Activated gamma-delta T cell (primary cell): ENCODE data around the gene FRK.
"Not testable (repeated sequence)": the region's sequence is repeated elsewhere in the genome, so short reads cannot be mapped to it uniquely, and the experiment has no call there.

Experiments
- DNase-seq: peaks from one replicate; lab custom pipeline; 2025; lab: John Stamatoyannopoulos, UW

Gene FRK

GRCh38 chr6:116008470-116009243 lies 52.0 kb downstream of the FRK start:
- no peak for DNase-seq

- no peak for DNase-seq
These were observed 55.6 kb downstream of the FRK start for GRCh38 chr6:116004841-116005815.

- no peak for DNase-seq
These were observed 57.0 kb downstream of the FRK start for GRCh38 chr6:116003668-116004067.

DNA sequence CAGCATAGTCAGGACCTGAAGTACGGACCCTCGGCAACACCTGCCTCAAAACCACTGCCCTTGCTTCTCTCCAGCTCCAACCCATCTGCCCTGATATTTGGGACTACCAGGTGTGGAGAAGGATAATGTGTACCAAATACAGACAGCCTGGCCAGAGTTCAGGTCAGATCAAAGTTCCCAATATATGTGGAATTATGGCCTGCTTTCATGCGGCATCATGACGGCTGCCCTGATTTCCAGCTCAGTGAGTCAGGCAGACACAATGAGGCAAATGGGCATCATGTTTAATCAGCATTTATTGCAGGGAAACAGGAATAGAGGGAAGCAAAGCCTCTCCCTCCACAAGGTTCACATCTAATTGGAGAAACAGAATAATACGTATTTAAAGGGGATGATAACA lies 57.9 kb downstream of the FRK start:
- DNase-seq: no peak

GRCh38 chr6:115999235-115999634 lies 61.5 kb downstream of the FRK start:
- DNase-seq: no peak

- DNase-seq: no peak
These were observed 62.6 kb downstream of the FRK start for GRCh38 chr6:115997990-115998585.

DNA sequence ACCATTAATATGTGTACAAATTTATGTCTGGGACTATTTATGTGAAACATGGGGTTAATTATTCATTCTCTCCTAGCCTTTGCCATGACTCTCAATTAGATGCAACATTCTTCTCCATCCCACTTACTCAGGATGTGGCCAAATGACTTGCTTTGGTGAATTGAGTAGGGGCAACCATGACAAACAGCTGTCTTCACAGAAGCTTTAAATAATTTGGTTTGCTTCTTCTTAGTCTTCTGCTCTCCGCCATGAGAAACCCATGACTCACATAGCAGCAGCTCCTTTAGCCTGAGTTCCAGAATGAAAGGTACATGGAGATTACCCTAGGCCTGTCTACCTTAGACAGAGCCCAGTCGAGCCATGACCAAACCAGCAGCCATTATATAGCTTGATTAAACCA lies 74.7 kb downstream of the FRK start:
- no peak for DNase-seq

DNA sequence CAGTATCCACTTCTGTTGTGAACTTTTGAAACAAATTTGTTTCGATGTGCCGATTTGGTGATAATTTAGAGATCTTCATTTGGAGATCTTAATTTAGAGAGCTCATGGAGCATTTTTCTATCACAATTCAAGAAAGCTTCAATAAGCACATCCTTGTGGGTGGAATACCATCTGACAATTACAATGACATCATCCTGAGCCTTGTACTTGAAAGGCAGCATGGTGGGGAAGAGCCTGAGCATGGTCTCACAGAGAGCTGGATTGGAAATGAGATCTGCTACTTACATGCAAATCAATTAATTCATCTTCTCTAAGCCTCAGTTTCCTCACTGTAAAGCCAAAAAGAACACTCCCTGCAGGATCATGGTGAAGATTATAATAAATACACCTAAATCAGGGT lies 75.9 kb downstream of the FRK start:
- DNase-seq: no peak

GRCh38 chr6:115983998-115984397 lies 76.7 kb downstream of the FRK start:
- no peak for DNase-seq

DNA sequence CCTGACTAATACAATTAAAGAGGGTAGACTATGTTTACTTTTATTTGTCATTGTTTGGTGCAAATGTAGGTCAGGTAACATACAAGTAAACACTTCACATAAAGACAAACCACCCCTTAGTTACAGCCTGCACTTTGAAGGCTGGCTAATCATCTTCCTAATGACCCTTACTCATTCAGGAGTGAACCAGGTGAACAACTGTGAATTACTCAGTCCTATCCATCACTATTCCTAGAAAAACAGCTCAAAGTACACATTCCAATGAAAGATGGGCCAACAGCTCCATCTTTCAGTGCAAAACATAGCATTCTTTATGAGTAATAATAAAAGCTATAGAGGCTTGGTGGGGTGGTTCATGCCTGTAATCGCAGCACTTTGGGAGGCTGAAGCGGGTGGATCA lies 78.2 kb downstream of the FRK start:
- no peak for DNase-seq

- no peak for DNase-seq
These were observed 83.5 kb downstream of the FRK start for GRCh38 chr6:115977220-115977619.

- DNase-seq: no peak
These were observed 84.3 kb downstream of the FRK start for GRCh38 chr6:115976321-115976870.

GRCh38 chr6:115972679-115973078 lies 88.0 kb downstream of the FRK start:
- no peak for DNase-seq

GRCh38 chr6:115971785-115972184 lies 88.9 kb downstream of the FRK start:
- DNase-seq: no peak

GRCh38 chr6:115969930-115970273 lies 90.8 kb downstream of the FRK start:
- no peak for DNase-seq

DNA sequence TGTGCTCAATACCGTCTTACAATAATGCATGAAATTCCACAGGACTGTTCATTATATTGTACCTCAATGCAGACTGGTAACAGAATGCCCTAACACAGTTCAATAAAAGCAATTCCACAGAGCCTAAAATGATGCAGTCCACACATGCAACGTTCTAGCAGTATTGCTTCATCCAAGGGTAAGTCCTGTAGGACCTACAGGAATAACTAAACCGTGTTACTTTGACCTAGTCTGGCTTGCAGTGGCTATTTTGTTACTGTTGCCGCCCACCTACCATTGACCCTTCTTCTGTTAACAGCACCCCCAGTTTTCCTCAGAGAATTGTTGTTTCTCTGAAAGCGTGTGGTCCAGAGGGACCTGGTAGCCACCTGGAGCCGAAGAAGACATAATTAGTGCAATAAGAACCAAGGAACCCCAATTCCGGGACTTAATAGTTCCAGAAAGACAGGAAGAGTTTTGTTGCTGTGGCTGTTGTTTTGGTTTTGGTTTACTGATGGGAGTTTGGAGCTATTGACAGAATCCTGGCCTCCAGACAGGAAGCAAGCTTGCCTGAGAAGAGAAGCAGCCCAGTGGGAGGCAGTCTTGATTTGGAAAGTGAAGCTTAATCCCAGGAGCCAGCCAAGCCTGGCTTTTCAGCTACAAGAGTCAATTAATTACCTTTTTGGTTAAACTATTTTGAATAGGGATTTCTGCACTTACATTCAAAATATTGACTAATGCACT lies 91.3 kb downstream of the FRK start:
- no peak for DNase-seq

GRCh38 chr6:115960286-115960685 lies 100.4 kb downstream of the FRK start:
- not testable (repeated sequence) for DNase-seq

GRCh38 chr6:115958958-115959357 lies 101.7 kb downstream of the FRK start:
- DNase-seq: no peak

DNA sequence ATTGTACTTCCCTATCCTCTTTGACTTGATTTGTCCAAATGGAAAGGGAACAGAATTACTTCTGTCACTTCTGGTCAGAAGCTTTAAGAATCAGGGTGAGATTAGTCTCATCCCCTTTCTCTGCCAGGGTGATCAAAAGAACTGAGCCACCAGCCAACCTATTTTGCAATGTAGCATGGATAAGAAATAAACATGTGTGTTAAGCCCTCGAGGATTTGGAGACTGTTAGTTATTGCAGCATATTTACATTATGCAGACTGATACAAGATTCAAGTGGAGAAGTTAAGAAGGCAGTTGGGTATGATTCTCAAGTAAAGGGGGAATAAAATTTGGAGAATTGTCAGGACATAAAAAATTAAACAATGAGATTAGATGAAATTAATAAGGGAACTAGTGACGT lies 106.0 kb downstream of the FRK start:
- DNase-seq: no peak

DNA sequence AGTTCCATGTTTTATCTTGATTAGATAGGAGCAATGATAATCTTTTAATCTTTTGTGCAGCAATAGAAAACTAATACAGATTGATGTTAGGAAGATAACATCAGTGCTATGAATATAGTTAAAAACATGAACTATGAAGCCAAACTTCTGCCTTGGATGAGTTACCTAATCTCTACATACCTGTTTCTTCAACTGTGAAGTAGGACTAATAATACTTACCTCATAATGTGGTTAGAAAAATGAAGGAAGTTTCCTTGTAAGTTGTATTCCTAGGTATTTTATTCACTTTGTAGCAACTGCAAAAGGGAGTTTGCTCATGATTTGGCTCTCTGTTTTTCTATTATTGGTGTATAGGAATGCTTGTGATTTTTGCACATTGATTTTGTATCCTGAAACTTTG lies 111.9 kb downstream of the FRK start:
- DNase-seq: no peak

GRCh38 chr6:115947966-115948541 lies 112.6 kb downstream of the FRK start:
- no peak for DNase-seq
